HG03432 (cell line): ENCODE results near the gene C3orf80.
"Not testable (repeated sequence)": the region's sequence is repeated elsewhere in the genome, so short reads cannot be mapped to it uniquely, and the experiment has no call there.

Source experiments
- ATAC-seq: cut with Tn5 transposase; IDR thresholded peaks from one replicate; pipeline ENCODE4 v1.9.1; 2021; ENCODE audit warnings: mild to moderate bottlenecking, moderate library complexity; ENCODE audit not compliant: unreplicated experiment

C3orf80 gene

DNA sequence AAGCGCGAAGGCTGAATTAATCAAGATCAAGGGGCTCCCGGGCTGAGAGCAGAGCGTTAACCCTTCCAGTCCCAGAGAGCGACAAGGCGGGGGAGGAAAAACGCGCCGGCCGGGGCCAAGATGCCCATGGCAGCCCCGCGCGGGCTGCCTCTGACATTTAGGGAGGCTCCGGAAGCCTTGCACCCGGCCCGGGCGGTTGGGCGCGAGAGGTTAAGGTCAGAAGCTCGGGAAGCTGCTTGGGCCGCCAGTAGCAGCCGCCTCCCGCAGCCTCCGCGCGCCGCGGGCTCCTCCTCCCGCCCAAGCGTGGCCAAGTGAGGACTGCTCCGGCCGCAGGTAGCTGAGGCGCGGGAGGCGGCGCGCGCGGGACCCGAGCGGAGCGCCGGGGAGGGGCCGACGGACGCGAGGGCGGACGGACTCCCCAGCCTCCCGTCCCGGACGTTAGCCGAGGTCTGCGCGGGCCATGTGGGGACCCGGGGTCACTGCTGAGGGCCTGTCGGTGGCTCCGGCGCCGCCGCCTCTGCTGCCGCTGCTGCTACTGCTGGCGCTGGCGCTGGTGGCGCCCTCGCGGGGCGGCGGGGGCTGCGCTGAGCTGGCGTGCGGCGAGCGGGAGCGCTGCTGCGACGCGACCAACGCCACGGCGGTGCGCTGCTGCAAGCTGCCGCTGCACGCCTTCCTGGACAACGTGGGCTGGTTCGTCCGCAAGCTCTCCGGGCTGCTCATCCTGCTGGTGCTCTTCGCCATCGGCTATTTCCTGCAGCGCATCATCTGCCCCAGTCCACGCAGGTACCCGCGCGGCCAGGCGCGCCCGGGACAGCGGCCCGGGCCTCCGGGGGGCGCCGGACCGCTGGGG, at the start of gene C3orf80:
Gene C3orf80 (plus strand): TSS at position 247 of the 850 bp plus-strand sequence. CDS start 214 bp downstream, at position 461.
- ATAC-seq: peak; percentile 85

DNA sequence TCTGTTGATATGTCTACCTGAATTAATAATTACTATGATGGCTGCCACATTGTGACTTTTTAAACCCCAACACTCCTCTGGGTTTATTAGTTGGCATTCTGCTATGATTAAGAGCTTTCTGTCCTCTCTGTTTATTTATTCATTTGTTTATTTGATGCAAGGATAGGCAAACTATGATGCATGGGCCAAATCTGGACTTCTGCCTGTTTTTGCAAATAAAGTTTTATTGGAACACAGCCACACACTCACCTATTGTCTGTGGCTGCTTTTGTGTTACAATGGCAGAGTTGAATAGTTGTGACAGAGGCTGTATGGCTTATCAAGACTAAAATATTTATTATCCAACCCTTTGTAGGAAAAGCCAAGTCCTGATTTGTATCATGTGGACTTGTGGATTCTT, 48.3 kb upstream of the C3orf80 start:
- ATAC-seq: no peak

DNA sequence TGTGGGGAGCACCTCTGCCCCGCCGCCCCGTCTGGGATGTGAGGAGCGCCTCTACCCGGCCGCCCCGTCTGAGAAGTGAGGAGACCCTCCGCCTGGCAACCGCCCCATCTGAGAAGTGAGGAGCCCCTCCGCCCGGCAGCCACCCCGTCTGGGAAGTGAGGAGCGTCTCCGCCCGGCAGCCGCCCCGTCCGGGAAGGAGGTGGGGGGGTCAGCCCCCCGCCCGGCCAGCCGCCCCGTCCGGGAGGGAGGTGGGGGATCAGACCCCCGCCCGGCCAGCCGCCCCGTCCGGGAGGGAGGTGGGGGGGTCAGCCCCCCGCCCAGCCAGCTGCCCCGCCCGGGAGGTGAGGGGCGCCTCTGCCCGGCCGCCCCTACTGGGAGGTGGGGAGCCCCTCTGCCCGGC, 46.6 kb upstream of the C3orf80 start:
- not testable (repeated sequence) for ATAC-seq

- not testable (repeated sequence) for ATAC-seq
These were observed 45.8 kb upstream of the C3orf80 start for GRCh38 chr3:160179403-160179802.

- ATAC-seq: no peak
These were observed 45.3 kb upstream of the C3orf80 start for GRCh38 chr3:160179906-160180305.

DNA sequence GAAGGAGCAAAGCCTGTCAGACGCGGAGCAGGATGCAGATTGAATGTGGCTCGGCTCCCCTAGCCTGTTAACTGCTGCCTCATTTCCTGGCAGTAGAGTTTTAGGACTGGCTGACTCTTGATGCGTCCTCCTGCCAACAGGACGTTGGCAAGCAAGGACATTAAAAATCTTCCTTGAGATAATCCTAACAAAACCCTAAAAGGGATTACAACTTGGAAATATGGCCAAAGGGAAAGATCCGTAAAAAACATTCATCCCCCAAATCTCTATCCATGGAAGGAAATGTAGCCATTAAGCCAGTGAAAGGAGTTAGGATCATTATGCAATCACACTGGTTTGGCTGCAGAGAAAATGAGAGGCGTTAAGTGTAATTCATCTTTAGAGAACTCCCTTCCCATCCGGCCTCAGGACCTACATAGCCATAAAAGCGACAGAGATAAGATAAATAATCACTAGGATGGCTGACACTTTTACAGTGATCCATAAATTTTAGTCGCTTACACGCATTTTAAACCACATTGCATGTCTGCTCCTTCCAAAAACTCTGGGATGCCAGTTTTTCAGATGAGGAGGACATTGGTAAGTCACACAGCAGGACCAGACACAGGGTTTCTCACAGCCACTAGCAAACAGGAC, 44.5 kb upstream of the C3orf80 start:
- no peak for ATAC-seq

GRCh38 chr3:160183345-160184076, 41.7 kb upstream of the C3orf80 start:
- peak; percentile 55 for ATAC-seq

DNA sequence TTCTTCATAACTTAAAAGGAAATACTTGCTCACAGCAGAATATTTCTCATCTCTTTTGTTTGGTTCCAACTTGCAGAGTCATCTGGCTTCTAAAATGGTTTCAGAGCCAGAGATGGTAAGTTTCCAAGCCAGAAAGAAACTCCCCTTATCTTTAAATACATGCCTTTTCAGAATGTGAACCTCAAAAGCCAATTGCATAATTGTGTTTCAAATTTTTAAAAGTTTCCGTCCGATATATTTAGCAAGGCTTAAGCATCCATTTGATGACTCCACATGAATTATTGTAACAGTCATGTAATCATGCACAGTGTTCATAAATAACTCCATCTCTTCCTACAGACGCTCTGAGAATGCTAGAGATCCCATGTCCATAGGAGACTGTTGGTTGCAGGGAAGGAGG, 40.6 kb upstream of the C3orf80 start:
- no peak for ATAC-seq

DNA sequence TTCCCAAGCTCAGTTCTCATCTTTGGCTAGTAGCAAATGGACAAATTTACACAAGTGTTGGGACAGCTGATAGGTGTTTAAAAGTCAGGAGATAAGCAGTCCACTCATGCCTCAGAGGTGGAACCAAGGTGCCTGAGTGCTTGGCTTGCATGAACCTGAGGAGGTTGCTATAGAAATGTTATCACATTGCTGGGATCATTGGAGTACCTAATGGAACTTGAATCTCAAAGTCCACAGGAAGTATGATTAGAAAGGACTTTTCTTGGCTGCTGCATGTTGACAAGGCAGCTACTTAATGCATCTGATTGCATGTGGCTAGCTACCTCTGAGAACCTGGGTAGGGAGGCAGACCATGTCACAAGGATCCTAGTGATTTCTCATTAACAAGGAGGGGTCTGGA, 39.5 kb upstream of the C3orf80 start:
- ATAC-seq: no peak

DNA sequence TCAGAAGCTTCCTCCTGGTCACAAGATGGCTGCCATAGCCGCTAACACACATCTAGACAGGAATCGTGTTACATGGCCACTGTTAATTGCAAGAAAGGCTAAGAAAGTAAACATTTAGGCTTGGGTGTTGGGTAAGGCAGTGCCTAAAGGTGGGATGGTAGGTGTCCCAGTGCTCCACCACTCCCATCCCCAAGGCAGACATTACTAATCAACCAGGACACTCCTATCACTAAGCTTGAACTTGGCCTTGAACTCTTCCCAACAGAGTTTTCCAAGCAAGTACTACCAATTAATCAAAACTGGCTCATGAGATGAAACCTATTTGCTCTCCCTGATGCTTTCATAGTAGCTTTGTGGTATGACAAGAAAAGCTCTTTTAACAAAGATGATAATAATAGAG, 37.9 kb upstream of the C3orf80 start:
- no peak for ATAC-seq

GRCh38 chr3:160192310-160193029, 32.8 kb upstream of the C3orf80 start:
- no peak for ATAC-seq

- ATAC-seq: no peak
These were observed 31.5 kb upstream of the C3orf80 start for GRCh38 chr3:160193644-160194192.

- ATAC-seq: no peak
These were observed 30.8 kb upstream of the C3orf80 start for GRCh38 chr3:160194438-160194837.

DNA sequence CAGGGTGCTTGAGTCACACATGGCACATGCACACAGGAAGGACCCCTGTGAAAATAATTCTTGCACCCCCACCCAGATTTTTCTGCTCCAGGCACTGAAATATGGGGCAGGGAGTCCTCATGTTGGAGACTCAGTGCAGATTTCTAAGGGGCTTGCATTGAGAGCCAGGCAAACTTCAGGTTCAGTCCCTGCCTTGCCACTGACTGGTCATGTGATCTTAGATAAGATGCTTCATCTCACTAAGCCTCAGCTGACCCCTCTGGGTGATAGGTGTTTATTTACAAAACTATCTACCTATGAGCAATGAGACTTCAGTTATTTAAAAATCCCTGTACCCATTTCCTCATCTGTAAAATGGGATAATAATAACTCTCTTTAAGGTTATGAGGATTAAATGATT, 30.1 kb upstream of the C3orf80 start:
- no peak for ATAC-seq

GRCh38 chr3:160196511-160197104, 28.6 kb upstream of the C3orf80 start:
- no peak for ATAC-seq

DNA sequence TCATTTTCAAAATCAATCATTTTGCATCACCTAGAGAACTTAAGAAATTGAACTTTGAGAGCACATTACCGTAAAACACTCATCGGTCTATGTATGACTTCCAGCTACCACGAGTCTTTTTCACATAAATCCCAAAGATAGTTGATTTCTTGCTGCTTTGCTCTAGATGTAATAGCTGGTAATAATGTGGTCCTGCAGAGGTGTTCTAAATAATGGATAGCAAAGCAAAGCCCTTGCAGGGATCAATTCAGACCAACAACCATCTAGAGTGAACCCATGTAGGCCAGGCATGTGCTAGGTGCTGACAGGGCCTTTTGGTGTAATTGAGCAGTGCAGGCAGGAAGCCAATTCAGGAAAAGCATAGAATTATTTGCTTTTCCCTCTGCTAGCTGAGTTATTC, 26.1 kb upstream of the C3orf80 start:
- no peak for ATAC-seq

GRCh38 chr3:160200353-160200752, 24.9 kb upstream of the C3orf80 start:
- peak; percentile 90 for ATAC-seq

GRCh38 chr3:160204396-160205011, 20.7 kb upstream of the C3orf80 start:
- ATAC-seq: not testable (repeated sequence)

DNA sequence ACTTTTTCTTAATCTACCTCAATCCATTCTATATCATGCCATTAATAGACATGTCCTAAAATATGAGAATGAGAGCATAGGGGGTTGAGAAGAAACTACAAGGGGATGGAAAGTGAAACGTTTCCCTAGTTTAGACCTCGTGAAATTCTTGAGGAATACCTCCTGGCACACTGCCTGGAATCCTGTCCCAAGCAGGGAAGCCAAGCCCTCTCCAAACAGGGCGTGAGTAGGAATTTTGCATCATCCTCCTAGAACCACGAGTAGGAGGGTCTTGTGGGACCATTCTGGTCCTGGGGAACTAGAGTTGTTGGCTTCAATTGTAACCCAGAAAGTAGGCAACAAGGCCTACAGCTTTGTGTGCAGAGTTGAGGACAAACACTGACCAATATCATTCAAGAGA, 19.6 kb upstream of the C3orf80 start:
- ATAC-seq: no peak

DNA sequence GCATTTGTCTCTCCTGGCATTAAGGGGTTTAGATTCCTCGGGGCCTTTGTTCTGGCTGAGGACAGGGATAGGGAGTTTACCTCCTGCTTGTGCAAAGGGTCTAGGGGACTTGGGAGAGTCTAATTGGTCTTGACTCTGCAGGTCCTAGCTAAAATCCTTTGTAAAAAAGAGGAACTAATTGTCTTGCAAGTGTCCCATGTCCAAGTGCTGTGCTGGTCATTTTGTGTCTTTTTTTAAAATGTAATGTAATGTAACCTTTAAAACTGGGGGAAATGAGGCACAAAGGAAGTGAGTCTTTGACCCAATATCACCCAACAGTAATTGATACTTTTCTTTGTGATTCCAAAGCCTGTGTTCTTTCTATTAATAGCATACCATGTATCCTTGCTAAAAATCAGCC, 14.9 kb upstream of the C3orf80 start:
- no peak for ATAC-seq
